B cell (primary cell): ENCODE measurements around the gene OXSR1. TPM values are rescaled to one million over a fixed set of nuclear protein-coding genes. Genes with fewer than 3 reads are reported as not detected.

Source experiments
- polyA plus RNA-seq: library from polyadenylated mRNA; depleted of rRNA; stranded (reverse); fragments of >200 nt; gene quantifications from 2 replicates; pipeline ENCODE4 v1.2.3, GENCODE V29; 2012
- small RNA-seq: library from RNA; depleted of rRNA; stranded (forward); fragments of <200 nt; gene quantifications from one replicate; pipeline ENCODE3, GENCODE V24; 2012; ENCODE audit warnings: low replicate concordance, low read depth; ENCODE audit not compliant: insufficient read length
- total RNA-seq, 2 donors: library from RNA; stranded (reverse); fragments of 120-200 nt in 1 of 2; gene quantifications; 1 replicate in 1 of 2; 2 replicates in 1 of 2; pipeline versions ENCODE4 v1.2.3 to v1.2.4, GENCODE V29; 2013 to 2022

OXSR1 gene
- total and polyA plus RNA-seq, 2 donors (not counting 1 experiment from before 2014, with no cell fraction given), result 15.5 to 41.5 TPM

Small RNAs within 50 kb of the gene (small RNA-seq; reads per million reads assigned to genes)
- gene RF00019 (not detected), gene RNU6-235P (not detected)

Other genes starting within 250 kb of the OXSR1 start
- 32.9 and 35.2 TPM in 2 replicates for gene VILL, start 174.8 kb upstream of the OXSR1 start, total RNA-seq
- 44.1 and 46.4 TPM in 2 replicates for gene VILL, start 174.8 kb upstream of the OXSR1 start, polyA plus RNA-seq
- 10.1 TPM in 2 replicates for gene PLCD1, start 135.9 kb upstream of the OXSR1 start, total RNA-seq
- 5.8 and 7.5 TPM in 2 replicates for gene PLCD1, start 135.9 kb upstream of the OXSR1 start, polyA plus RNA-seq
- 0.83 and 2.1 TPM in 2 replicates for gene DLEC1, start 126.3 kb upstream of the OXSR1 start, total RNA-seq
- gene DLEC1, start 126.3 kb upstream of the OXSR1 start, polyA plus RNA-seq, result 0.52 TPM in 2 replicates
- gene ACAA1, start 28.4 kb upstream of the OXSR1 start, total RNA-seq, result 87.4 and 98.4 TPM in 2 replicates
- 143 and 176 TPM in 2 replicates for gene ACAA1, start 28.4 kb upstream of the OXSR1 start, polyA plus RNA-seq
- 52.3 and 55.0 TPM in 2 replicates for gene MYD88, start 26.9 kb upstream of the OXSR1 start, total RNA-seq
- 29.3 and 48.0 TPM in 2 replicates for gene MYD88, start 26.9 kb upstream of the OXSR1 start, polyA plus RNA-seq
- 0.70 and 0.91 TPM in 2 replicates for gene SLC22A13, start 100.3 kb downstream of the OXSR1 start, total RNA-seq
- 0.31 TPM in 1 of 2 replicates, not detected in the other for gene SLC22A13, start 100.3 kb downstream of the OXSR1 start, polyA plus RNA-seq
- gene SLC22A14, start 116.8 kb downstream of the OXSR1 start, total RNA-seq, result not detected in 2 replicates
- 0.06 TPM in 1 of 2 replicates, not detected in the other for gene SLC22A14, start 116.8 kb downstream of the OXSR1 start, polyA plus RNA-seq
- gene XYLB, start 181.2 kb downstream of the OXSR1 start, total RNA-seq, result 0.63 and 0.71 TPM in 2 replicates
- 0.06 and 0.19 TPM in 2 replicates for gene XYLB, start 181.2 kb downstream of the OXSR1 start, polyA plus RNA-seq